HT-29 (cell line): Measurements from ENCODE around the gene MAP1LC3B. TPM values are rescaled to one million over a fixed set of nuclear protein-coding genes. Genes with fewer than 3 reads are reported as not detected.
"Not testable (repeated sequence)": the region's sequence is repeated elsewhere in the genome, so short reads cannot be mapped to it uniquely, and the experiment has no call there.

Experiments
- DNase-seq: peaks from one replicate; pipeline ENCODE4 v3.0.0-alpha.2; 2015; ENCODE audit warnings: low spot score
- total RNA-seq: library from RNA; depleted of rRNA; stranded (reverse); fragments of >200 nt; shearing (Covaris generic); gene quantifications from 2 replicates; pipeline ENCODE4 v1.2.3, GENCODE V29; 2014

The MAP1LC3B gene
- total RNA-seq, 1 experiment from 2014 or later: 14.3 TPM

DNA sequence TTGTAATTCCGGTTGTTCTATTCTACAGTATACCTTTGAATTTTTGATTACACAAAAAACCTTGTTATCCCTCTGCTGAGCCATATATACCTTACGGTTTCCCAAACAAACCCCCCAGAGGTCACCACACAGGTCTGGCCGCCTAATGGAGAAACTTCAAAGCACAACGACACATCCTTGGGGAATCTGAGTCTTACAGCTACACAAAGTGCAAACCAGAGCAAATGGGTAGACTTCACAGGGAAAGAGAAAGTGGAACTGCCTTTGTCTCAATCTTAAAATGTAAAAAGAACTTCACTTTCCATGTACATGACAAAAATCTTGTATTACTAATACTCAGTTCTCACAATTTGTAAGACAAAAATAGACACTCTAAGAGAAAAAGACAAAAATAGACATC lies 11.3 kb upstream of the MAP1LC3B start:
- no peak for DNase-seq

DNA sequence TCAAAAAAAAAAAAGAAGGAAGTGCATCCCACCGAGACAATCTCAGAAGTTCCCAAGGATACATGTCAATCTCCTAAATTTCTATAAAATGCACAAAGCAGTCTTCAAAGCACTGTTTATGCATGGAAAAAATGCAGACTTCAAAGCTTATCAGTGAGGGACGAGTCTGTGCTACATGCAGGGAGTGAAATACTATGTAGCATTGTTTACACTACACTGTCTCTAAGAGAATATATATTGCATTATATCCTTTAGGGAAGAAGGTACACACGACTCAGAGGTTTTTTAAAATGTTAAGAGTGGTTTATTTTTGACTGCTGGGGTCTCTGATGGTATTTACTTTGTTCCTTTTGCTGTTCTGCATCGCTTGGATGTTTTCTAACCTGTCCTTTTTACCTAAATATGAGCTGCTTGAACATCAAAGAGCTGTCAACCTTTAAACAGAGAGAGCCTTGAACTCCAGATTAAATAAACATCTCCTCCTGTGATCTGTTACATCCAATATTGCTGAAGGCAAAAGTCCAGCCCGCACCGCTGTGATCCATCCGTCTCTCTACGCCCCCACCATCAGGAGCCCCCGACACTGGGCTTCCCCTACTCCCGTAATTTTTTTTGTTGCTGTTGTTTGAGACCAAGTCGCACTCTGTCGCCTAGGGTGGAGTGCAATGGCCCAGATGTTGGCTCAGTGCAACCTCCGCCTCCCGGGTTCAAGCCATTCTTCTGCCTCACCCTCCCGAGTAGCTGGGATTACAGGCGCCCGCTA lies 9.9 kb upstream of the MAP1LC3B start:
- no peak for DNase-seq

DNA sequence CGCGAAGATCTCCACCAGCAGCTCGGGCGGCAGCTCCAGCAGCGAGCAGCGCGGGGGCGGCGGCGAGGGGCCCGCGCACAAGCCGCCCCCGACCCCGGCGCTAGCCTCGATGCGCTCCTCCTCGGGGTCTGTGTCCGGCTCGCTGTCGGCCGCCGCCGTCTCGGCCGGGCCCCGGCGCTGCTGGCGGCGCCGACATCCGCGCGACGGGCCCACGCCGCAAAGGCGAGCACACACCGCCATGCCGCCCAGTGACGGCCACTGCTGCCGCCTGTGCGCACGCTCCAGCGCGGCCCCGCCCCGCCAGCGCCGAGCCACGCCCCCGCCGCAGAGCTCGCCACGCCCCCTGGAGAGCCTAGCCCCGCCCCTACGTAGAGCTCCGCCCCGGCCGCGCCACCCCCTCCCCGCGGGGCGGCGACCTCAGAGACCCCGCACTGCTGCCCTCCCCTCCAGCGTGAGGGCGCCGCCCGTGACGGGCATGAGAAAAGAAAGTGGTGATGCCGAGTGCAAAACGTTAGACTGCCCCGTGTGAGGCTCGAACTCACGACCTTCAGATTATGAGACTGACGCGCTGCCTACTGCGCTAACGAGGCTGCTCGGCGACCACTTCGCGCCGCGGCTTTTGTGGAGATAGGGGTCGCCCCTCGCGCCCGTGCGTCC lies 8.5 kb upstream of the MAP1LC3B start, which contains the start of gene FBXO31:
Gene FBXO31 (minus strand): TSS at position 272 of the 657 bp plus-strand sequence. CDS start 32 bp downstream, at position 240.
- DNase-seq: peak; percentile 89

DNA sequence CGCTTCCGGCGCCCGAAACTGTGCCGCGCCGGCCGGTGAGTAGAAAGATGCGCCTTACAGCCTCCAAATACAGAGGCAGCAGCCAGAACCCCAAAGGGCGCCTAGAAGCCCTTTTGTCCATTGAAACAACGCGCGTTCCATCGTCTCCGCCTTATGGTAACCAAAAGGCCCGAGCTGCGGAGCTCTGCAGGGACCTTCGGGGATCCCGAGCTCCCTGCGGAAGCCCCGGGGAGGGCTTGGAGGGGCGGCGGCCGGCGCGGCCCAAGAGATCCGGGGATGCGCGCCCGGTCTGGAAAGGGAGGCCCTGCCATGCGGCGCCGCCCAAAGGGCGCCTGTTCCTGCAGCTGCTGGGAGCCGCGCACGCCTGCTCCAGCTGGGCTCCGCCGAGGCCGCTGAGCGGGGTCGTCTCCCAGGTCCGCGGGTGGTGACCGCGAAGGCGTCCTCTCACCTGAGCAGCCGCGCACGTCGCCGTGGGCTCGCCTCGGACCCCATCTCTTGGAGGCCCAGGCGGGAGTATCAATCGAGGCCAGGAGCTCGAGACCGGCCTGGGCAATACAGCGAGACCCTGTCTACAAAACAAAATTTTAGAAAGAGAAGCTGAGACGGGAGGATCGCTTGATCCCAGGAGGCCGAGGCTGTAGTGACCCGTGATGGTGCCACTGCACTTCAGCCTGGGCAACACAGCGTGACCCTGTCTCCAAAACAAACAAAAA lies 7.8 kb upstream of the MAP1LC3B start:
- DNase-seq: peak; percentile 42

DNA sequence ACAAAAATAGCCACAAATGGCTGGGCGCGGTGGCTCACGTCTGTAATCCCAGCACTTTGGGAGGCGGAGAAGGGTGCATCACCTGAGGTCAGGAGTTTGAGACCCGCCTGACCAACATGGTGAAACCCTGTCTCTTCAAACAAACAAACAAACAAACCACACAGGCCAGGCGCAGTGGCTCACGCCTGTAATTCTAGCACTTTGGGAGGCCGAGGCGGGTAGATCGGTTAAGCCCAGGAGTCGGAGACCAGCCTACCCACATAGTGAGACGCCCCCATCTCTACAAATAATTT lies 7.3 kb upstream of the MAP1LC3B start:
- DNase-seq: not testable (repeated sequence)

DNA sequence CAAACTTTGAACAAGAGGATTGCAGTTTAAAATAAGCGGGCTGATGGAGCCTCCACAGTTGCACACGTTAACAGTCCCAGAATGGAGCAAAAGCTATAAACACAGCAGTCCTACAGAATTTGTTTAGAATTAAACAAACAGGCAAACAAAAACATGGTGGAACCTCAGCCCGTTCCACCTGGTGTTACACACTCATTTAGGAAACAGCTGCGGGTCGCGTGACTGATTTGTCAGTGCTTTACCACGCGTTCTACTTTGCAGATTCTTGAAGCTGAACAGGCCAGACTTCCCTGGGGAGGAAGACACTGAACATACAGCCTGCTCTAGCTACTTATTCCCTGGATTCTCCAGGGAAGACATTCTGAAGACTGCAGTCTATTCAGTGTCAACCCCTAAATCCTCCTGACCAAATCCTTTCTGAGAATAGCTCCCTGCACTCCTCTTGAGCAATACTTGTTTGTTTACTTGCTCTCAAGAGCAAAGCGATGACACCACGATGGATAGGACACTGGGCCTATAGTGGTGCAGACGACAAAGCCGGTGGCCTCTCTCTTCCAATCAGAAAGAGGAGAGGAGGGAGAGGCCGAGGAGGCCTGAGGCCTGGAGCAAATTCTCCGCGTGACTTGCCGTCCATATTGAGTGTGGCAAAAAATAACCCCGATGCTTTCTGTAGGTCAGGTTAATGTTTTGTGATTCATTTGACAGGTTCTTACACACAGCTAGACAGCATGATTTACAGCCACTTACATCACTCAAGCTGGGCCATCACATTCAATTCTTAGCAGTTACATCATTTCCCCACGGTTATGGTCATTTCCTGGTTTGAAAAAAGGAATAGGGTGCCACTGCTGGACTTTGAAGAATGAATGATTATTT lies 4.0 kb upstream of the MAP1LC3B start:
- peak; percentile 97 for DNase-seq

DNA sequence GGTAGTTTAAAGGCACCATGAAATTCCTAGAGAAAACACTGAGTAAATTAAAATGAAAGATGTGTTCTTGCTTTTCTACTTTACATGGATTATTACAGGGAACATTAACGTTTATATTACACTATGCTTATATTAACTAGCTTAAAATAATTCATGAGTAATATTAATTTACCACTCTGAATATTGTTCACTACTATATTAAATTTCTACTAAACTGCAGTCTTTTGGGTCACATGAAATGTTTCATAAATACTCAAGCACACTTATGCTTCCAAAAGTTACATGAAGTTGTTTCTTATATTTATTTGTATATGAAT lies 3.4 kb upstream of the MAP1LC3B start:
- no peak for DNase-seq

DNA sequence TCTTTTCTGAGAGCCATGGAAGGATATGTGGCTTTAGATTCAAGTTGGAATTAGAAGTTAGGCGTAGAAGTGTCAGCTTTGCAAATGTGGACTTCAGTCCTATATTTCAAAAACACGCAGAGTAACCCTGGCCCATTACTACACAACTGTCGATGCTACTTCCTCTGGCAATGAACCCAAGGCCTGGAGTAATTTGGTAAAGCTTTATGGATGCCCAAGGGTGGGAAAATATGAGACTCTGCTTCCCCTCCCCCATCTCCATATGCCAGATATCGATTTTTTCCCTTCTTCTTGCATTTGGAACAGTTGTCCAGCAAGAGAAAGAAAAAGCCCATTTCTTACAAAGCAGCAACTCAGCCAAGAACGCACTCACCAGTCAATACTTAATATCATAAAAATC lies 2.9 kb upstream of the MAP1LC3B start:
- no peak for DNase-seq

DNA sequence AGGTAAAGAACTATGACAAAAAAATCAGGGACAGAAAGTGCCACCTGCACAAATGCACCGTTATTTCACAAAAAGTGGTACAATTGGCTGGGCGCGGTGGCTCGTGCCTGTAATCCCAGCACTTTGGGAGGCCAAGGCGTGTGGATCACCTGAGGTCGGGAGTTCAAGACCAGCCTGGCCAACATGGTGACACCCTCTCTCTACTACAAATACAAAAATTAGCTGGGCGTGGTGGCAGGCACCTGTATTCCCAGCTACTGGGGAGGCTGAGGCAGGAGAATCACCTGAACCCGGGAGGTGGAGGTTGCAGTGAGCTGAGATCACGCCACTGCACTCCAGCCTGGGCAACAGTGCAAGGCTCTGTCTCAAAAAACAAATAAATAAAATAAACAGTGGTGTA lies 2.2 kb upstream of the MAP1LC3B start:
- DNase-seq: not testable (repeated sequence)

DNA sequence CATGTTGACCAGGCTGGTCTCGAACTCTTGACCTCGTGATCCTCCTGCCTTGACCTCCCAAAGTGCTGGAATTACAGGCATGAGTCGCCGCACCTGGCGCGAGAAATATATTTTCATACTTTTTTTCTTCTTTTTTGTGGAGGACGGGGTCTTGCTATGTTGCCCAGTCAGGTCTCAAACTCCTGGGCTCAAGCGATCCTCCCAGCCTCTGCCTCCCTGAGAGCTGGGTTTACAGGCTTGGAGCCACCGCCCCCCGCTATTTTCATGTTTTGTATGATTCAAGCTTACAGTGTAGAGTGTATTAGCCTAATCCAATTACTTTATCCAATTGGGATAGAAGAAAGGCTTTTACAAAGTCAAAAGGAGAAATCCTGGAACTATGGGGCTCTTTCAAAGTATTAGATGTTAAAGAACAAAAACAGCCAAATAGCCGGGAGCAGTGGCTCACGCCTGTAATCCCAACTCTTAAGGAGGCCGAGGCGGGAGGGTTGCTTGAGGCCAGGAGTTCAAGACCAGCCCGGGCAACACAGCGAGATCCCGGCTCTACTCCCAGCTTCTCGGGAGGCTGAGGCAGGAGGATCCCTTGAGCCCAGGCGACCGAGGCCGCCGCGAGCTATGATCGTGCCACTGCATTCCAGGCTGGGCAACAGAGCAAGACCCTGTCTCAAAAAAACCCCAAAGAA lies 1.4 kb upstream of the MAP1LC3B start:
- no peak for DNase-seq

DNA sequence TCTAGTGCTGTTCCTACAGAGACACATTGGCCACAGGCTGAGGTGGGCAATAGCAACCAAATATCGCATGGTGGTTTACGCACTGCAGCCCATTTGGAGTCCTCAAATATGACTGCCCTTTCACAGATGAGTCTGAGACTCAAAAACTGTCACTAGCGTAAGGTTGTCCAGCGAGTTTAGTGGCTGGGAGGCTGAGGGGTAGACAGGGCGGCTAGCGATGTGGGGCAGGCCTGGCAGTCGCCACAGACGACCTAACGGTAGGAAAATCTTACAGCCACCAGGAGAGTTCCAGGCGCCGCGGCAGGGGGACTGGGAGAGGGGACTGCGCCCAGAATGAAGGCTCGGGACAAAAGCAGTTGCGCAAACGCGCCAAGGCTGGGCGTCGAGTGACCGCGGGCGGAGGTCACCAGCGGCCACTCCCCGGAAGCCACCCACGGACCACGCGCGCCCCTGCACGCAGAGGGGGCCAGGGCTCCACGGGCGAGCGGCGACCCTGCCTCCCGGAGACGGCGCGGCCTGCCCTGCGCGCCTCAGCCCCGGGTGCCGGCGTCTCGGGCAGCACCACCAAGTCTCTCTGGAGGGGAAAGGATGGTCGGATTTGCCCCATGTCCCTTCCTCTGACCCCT lies 699 bp upstream of the MAP1LC3B start:
- DNase-seq: peak; percentile 38

DNA sequence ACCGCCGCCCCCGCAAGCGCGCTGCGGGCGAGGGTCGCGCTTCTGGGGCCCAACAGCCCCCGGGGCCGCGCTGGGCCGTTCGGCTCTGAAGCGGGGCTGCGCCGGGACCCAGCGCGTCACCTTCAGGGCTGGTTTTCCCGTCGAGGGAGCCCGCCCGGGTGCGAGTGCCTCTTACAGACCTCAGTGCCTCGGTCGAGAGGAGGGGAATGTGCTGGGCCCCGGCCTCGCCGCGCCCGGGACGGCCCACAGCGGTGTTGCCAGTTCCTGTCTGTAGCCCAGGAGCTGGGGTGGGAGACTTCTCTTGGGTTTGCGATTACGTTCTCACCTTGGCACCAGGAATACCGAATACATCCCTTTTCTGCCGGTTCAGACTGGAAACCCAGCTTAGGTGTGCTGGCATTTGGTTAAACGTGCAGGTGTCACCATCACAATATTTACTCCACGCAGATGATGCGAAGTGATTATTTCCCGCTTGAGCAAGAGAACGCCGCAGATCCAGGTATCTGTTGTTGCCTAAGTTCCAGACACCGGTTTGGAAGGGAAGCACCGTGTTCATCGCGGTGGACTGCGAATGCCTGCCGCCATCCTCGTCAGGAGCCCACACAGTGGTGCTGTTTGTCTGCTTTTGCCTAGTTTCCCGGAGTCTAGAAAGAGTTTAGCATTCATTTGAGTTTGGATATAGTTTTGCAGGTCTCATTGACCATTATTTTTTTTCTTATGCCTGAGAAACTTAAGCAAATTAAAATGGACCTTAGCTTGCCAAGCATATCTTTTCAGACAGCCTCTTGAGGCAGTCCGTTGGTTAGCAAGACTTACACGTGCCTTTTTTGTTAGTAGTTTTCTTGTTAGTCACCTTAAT lies 914 bp downstream of the MAP1LC3B start:
- peak; percentile 65 for DNase-seq

DNA sequence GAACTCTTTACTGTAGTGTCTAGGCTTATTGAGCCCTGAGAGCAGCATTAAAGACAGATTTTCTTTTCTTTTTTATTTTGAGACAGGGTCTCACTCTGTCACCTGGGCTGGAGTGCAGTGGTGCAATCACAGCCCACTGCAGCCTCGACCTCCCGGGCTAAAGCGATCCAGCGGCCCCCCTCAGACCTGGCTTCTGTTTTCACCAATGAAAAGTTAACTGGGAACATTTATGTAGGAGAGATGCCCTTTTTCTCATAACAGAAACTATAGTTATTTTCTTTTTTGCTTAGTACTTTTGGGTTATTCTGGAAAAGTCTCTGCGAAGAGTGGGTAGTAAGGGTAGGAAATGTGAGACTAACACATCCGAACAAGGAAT lies 1.5 kb downstream of the MAP1LC3B start:
- DNase-seq: no peak

DNA sequence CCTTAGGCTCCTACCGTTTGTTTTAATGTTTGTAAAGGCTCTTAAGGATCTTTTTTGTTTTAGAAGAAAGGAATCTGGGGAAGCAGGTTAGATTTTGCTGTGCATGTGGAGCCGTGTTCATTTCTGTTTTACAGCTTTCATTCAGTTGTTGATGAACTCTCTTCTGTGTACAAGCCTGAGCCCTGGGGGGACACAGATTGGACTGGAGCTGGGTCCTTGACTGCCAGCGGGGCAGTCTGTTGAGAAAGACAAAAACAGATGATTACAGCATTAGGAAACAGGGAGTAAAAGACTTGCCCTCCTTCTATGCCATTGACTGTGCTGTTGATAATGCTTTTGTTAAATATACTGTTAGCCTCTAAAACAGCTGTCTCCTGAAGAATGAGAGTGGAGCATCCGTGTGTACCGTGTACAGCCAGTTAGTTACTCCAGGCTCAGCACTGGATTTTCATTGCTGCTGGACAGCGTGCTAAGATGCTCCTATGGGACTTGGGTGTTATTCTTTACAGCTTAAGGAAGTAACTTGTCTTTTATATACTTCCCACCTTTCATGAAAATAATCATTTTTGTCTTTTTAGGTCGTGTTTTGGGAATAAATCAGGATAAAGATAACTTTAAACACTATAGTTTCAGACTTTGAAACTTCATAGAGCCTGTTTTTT lies 3.2 kb downstream of the MAP1LC3B start:
- DNase-seq: no peak

DNA sequence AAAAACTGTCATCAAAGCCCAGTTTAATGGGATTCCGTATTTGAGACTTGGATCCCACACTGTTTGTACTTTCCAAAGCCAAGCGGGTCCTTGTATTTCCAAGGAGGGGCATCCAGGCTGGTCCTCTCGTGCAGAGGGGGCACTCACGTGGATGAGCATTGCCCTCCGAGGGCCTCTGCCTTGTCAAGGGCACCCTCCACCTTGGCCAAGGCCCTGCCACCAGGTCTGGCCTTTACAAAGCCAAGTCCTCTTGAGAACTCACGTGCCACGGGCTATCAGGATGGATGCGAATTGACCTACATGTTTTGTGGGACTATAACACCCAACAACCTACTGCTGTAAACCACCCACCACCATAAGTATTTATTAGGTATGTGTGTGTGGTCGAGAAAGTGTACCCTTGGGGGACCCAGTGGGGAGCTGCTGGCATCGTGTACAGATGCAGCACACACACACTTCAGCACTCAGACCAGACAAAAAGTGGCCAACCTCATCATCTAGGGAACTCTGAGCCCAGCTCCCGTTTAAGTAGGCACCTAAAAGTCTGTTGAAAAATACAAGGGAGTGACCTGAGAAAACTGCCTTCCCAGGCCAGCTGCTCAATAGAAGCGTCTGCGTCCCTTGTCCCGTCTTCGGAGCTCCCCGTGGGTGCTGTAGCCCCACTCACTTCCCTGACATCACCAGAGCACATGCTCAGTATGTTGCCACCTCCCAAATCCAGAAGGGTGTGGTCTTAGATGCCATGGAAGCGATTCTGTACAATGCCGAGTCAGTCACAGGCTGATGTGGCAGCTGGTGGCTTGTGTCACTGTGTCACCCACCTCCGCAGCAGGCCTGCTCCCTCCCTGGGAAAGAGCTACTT lies 12.9 kb downstream of the MAP1LC3B start:
- DNase-seq: no peak

DNA sequence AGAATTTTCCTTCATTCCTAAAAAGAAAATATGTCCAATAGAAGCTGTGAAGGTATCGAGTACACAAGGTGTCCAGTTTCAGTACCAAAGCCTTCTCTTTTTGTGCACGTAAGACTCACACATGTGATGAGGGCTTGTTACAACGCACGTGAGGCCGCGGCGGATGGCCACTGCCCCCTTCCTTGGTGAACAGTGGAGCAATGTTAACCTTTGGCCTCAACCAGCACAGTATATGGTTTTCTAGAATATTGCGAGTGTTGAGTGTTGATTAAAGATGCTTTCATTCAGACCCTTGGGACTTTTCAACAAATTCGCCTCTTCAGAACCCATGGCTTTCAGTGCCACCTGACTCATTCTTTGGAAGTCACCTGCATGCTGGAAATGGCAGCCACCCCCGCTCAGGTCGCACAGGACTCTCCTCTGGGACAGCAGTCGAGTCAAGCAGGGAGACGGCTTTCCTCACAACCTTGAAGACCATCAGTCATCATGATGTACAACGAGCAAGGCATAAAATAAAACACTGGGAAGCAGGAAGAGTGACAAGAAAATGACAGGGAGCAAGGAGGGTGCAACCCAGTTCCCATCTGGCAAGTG lies 14.5 kb downstream of the MAP1LC3B start:
- no peak for DNase-seq

DNA sequence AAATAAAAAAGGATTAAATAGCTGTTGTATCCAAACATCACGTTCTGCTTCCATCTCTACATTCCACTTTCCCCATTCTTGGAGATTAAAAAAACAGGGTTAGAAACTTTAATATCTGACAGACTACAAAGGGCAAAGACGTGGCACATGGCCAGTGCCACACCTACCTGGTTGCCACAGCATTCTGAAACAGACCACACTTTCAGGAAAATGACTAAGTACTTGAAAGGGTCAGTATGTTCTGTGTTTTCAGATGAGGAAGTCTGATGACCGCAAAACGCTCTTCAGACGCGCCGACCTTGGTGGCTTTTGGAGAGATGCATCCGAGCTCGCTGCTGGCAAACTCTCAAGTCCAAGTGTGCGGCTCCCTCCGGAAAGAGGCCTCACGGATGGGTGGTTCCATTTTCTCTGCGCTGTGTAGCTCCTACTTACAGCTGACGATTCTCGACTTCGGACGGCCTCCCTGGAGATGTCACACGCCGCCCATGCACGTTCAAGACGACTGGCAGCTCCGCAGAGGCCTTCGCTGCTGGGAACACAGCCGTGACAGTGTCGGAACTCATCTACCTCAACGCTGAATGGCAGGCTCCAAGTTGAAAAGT lies 15.5 kb downstream of the MAP1LC3B start:
- peak; percentile 95 for DNase-seq

DNA sequence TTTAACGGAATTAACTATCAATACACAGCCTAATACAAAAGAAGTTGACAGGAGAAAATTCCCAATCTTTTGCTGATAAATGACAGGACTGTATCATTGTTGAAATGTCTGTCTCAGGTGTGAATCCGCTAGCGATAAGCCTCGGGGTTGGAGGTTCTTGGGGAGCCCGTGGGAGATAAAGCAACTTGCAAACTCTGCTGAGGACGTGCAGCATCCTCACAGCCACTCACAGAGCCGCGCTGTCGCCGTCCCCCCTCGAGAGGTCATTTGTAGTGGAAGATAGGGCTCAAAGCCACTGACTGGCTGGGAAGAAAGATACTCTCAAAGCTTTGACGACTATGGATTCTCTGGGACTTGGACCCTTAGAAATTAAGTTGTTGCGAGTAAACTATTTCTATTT lies 17.0 kb downstream of the MAP1LC3B start:
- no peak for DNase-seq
